A673 (cell line): Measurements from ENCODE around the gene C17orf78. TPM values are rescaled to one million over a fixed set of nuclear protein-coding genes. Genes with fewer than 3 reads are reported as not detected.
"Not testable (repeated sequence)": the region's sequence is repeated elsewhere in the genome, so short reads cannot be mapped to it uniquely, and the experiment has no call there.

Experiments used
- BruUV-seq: library from RNA; stranded (reverse); fragments of 400-500 nt; replicated peaks from 2 replicates; lab custom pipeline; 2021; lab: Mats Ljungman, UMichigan
- CTCF ChIA-PET: fragments of 300-600 bp; sonication (Branson Sonifier 250); formaldehyde crosslinking; loops from one replicate; lab custom pipeline; 2022; ENCODE audit warnings: antibody characterized with exemption; lab: Charles Lee
- POLR2A ChIA-PET: fragments of 300-600 bp; sonication (Branson Sonifier 250); formaldehyde crosslinking; loops from one replicate; lab custom pipeline; 2022; ENCODE audit warnings: antibody characterized with exemption; ENCODE audit not compliant: low non-redundant PET; lab: Charles Lee
- DNase-seq: peaks from one replicate; pipeline ENCODE4 v3.0.0-alpha.2; 2015; ENCODE audit warnings: low spot score
- H3K27ac ChIP-seq: fragments of 200-600 bp; sonication (generic); 2 replicates; pipeline ENCODE4 v1.5.1; 2016; ENCODE audit warnings: mixed run types, low read depth, mild to moderate bottlenecking, mixed read lengths, antibody characterized with exemption, low read length; ENCODE audit not compliant: poor library complexity, severe bottlenecking
- H3K27me3 ChIP-seq: fragments of 200-600 bp; sonication (generic); replicated peaks from 2 replicates; pipeline ENCODE4 v1.6.1; 2017; ENCODE audit warnings: mixed run types, low read depth, mild to moderate bottlenecking, mixed read lengths, antibody characterized with exemption, low read length; ENCODE audit not compliant: insufficient read depth, poor library complexity
- H3K36me3 ChIP-seq: fragments of 200-600 bp; sonication (generic); 2 replicates; pipeline ENCODE4 v1.6.1; 2016; ENCODE audit warnings: mixed run types, mild to moderate bottlenecking, mixed read lengths, antibody characterized with exemption, low read length; ENCODE audit not compliant: insufficient read depth, poor library complexity, severe bottlenecking
- H3K4me1 ChIP-seq: fragments of 200-600 bp; sonication (generic); 2 replicates; pipeline ENCODE4 v1.6.1; 2017; ENCODE audit warnings: mixed run types, mild to moderate bottlenecking, mixed read lengths, antibody characterized with exemption, low read length; ENCODE audit not compliant: insufficient read depth, poor library complexity, severe bottlenecking
- H3K4me3 ChIP-seq: fragments of 200-600 bp; sonication (generic); 2 replicates; pipeline ENCODE4 v1.5.1; 2016; ENCODE audit warnings: low read depth, mixed run types, mild to moderate bottlenecking, mixed read lengths, low read length; ENCODE audit not compliant: poor library complexity, severe bottlenecking
- H3K9me3 ChIP-seq: fragments of 200-600 bp; sonication (generic); 2 replicates; pipeline ENCODE4 v1.6.1; 2016; ENCODE audit warnings: mixed run types, low read depth, mild to moderate bottlenecking, mixed read lengths, antibody characterized with exemption, low read length; ENCODE audit not compliant: poor library complexity, severe bottlenecking
- CTCF ChIP-seq: fragments of 300-800, 200-600 bp; sonication (generic); conservative IDR thresholded peaks from 2 replicates; pipeline ENCODE4 v1.5.1; 2017; ENCODE audit warnings: low read depth, mild to moderate bottlenecking, antibody characterized with exemption, low read length, moderate library complexity, mixed read lengths
- EZH2 ChIP-seq: fragments of 200-600 bp; sonication (generic); IDR thresholded peaks from 2 replicates; pipeline ENCODE4 v1.6.1; 2017; ENCODE audit warnings: borderline replicate concordance, low read depth, mild to moderate bottlenecking, mixed read lengths, antibody characterized with exemption, low read length; ENCODE audit not compliant: poor library complexity, severe bottlenecking
- intact Hi-C: fragments of 100-400 bp; cut with micrococcal nuclease; formaldehyde crosslinking; loops from one replicate; pipeline ENCODE4 v1.10.0; 2022; ENCODE audit not compliant: unreplicated experiment
- total RNA-seq: library from RNA; stranded (reverse); gene quantifications from 2 replicates; pipeline ENCODE4 v1.2.3, GENCODE V29; 2021

The C17orf78 gene
- total RNA-seq, 1 experiment from 2014 or later = not detected

GRCh38 chr17:37399265-37399803 lies 23.5 kb downstream of the C17orf78 start:
- POLR2A ChIA-PET = interaction anchor here (0.6 kb wide), 1 partner anchor 10 kb away, joined by 8 read pairs; no protein-coding TSS in a partner anchor
- H3K36me3 ChIP-seq = no peaks in the 10 kb centered on the region
- H3K4me3 ChIP-seq = no peak overlapping the region
- H3K9me3 ChIP-seq = no peaks in the 10 kb centered on the region
- H3K4me1 ChIP-seq = no peaks in the 10 kb centered on the region
- DNase-seq = no peak
- BruUV-seq = no TSS peak
- intact Hi-C loops = no loop called here
- TF ChIP-seq CTCF (no peak), EZH2 (no peak)
- CTCF ChIA-PET = no interaction called here
- no peak overlapping the region for H3K27ac ChIP-seq
- H3K27me3 ChIP-seq = no peaks in the 10 kb centered on the region

GRCh38 chr17:37400505-37400904 lies 24.7 kb downstream of the C17orf78 start:
- Histone ChIP-seq H3K27me3 (no peaks in the 10 kb centered on the region), H3K9me3 (no peaks in the 10 kb centered on the region), H3K27ac (no peak overlapping the region), H3K4me1 (no peaks in the 10 kb centered on the region), H3K36me3 (no peaks in the 10 kb centered on the region), H3K4me3 (no peak overlapping the region)
- no peak for DNase-seq
- POLR2A ChIA-PET = no interaction called here
- BruUV-seq = no TSS peak
- CTCF ChIA-PET = no interaction called here
- intact Hi-C loops = no loop called here
- TF ChIP-seq CTCF = no peak
- TF ChIP-seq EZH2 = no peak

- BruUV-seq, CTCF ChIA-PET, POLR2A ChIA-PET, H3K27me3 ChIP-seq, H3K4me1 ChIP-seq, H3K9me3 ChIP-seq, H3K36me3 ChIP-seq, intact Hi-C loops, DNase-seq, H3K27ac ChIP-seq: not testable (repeated sequence)
- H3K4me3 ChIP-seq = peak overlapping the region; percentile 65
These were observed 29.7 kb downstream of the C17orf78 start for GRCh38 chr17:37405522-37405921.
